Tibial nerve (tissue), 3 donors: ENCODE results near the gene SEC11A.

Source experiments
- POLR2A ChIP-seq, 2 donors: fragments of 450-650 bp; IDR thresholded peaks; one replicate each; pipeline ENCODE4 v1.6.1; 2017; ENCODE audit warnings: antibody characterized with exemption in 2 of 2, mild to moderate bottlenecking in 2 of 2, moderate library complexity in 2 of 2
- TF ChIP-seq, protein P1 (sequence below), 5 experiments: fragments of 200-600 bp in 3 of 5; fragments of 450-650 bp in 2 of 5; sonication (generic) in 3 of 5; IDR thresholded peaks; one replicate each; pipeline ENCODE4 v1.5.1; 2016 to 2019; ENCODE audit warnings: antibody characterized with exemption in 5 of 5, mild to moderate bottlenecking in 3 of 5, moderate library complexity in 2 of 5

DNA sequence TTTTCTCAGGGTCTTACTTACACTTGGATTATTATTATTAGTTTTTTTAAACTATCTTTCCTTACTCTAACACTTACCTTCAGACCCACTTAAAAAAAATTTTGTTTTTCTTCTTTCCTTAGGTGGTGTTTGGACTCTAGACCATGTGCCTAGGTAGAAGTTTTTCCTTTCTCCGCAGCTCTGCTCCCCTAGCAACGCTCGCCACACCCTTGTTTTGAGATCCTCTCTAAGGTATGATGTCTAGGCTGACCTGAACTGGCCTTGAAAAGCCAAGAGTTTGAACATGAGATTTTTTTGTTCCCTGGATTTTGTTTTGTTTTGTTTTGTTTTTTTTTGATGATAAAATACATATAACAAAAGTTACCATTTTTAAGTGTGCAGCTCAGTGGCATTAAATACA is 48.6 kb upstream of the SEC11A start:
- TF ChIP-seq, protein P1, sequence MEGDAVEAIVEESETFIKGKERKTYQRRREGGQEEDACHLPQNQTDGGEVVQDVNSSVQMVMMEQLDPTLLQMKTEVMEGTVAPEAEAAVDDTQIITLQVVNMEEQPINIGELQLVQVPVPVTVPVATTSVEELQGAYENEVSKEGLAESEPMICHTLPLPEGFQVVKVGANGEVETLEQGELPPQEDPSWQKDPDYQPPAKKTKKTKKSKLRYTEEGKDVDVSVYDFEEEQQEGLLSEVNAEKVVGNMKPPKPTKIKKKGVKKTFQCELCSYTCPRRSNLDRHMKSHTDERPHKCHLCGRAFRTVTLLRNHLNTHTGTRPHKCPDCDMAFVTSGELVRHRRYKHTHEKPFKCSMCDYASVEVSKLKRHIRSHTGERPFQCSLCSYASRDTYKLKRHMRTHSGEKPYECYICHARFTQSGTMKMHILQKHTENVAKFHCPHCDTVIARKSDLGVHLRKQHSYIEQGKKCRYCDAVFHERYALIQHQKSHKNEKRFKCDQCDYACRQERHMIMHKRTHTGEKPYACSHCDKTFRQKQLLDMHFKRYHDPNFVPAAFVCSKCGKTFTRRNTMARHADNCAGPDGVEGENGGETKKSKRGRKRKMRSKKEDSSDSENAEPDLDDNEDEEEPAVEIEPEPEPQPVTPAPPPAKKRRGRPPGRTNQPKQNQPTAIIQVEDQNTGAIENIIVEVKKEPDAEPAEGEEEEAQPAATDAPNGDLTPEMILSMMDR (IDR thresholded peaks at IDR 0.05): no peak
- TF ChIP-seq POLR2A (IDR thresholded peaks at IDR 0.05): no peak
